Measurements from ENCODE around the gene COL13A1.

GRCh38 chr10:69965919-69966662 lies 164.4 kb downstream of the COL13A1 start:
- TF ChIP-seq CTCF (IDR thresholded peaks at IDR 0.05) (no peak), POLR2AphosphoS5 (IDR thresholded peaks at IDR 0.05; ENCODE audit: insufficient read depth in 1 of 2, low read depth in 1 of 2) (no peak)

Measured in vagina (tissue), 2 donors.